Subcutaneous abdominal adipose tissue (tissue), 5 donors: ENCODE data around the gene KRT26.

Experiments
- H3K27ac ChIP-seq: one replicate; pipeline ENCODE4 v1.7.0; 2013; ENCODE audit warnings: low read depth, mild to moderate bottlenecking, inconsistent platforms, low read length, moderate library complexity
- H3K27me3 ChIP-seq, 5 donors: one replicate each; pipeline ENCODE4 v1.7.0; 2013; ENCODE audit warnings: low read length in 5 of 5, inconsistent platforms in 1 of 5; ENCODE audit not compliant: control insufficient read depth in 5 of 5, insufficient read depth in 4 of 5
- H3K36me3 ChIP-seq, 5 donors: one replicate each; pipeline ENCODE4 v1.7.0; 2013; ENCODE audit warnings: low read length in 5 of 5; ENCODE audit not compliant: control insufficient read depth in 5 of 5, insufficient read depth in 5 of 5
- H3K4me1 ChIP-seq, 5 donors: one replicate each; pipeline ENCODE4 v1.7.0; 2013; ENCODE audit warnings: low read length in 5 of 5, mild to moderate bottlenecking in 3 of 5, moderate library complexity in 1 of 5; ENCODE audit not compliant: control insufficient read depth in 5 of 5, insufficient read depth in 5 of 5
- H3K4me3 ChIP-seq, 5 donors: one replicate each; pipeline ENCODE4 v1.7.0; 2013; ENCODE audit warnings: low read length in 5 of 5, low read depth in 1 of 5
- H3K9ac ChIP-seq, 5 donors: one replicate each; pipeline ENCODE4 v1.7.0; 2013; ENCODE audit warnings: low read length in 5 of 5, mild to moderate bottlenecking in 4 of 5, moderate library complexity in 3 of 5
- H3K9me3 ChIP-seq, 5 donors: one replicate each; pipeline ENCODE4 v1.7.0; 2013; ENCODE audit warnings: low read length in 5 of 5; ENCODE audit not compliant: control insufficient read depth in 5 of 5
- donor health status: healthy.
- donor health status: healthy.
- donor health status: healthy.
- donor health status: healthy.
- donor health status: healthy.

KRT26 gene, protein sequence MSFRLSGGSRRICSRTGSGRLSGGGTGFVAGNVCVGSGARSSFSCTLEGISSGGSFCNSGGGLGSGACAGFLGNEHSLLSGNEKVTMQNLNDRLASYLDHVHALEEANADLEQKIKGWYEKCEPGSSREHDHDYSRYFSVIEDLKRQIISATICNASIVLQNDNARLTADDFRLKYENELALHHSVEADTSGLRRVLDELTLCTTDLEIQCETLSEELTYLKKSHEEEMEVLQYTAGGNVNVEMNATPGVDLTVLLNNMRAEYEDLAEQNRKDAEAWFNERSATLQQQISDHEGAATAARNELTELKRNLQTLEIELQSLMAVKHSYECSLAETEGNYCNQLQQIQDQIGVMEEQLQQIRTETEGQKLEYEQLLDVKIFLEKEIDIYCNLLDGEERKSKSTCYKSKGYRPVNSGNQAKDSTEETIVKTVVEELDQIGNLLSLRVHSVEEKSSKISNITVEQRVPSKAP

GRCh38 chr17:40772101-40772500 lies at the start of gene KRT26:
TSS of gene KRT26 (minus strand) at chr17:40772201. CDS start at chr17:40772113, 88 bp downstream.
- Histone ChIP-seq H3K9me3 (no peaks in the 10 kb centered on the region), H3K9ac (no peak within 1 kb of the TSS), H3K36me3 (no peaks in the 10 kb centered on the region), H3K27ac (no peak within 1 kb of the TSS), H3K4me1 (no peaks in the 10 kb centered on the region), H3K27me3 (peaks cover 4 to 19% (median 9%) of the 10 kb centered on the region in 5 donors), H3K4me3 (no peak within 1 kb of the TSS)

GRCh38 chr17:40821536-40821935 lies 49.5 kb upstream of the KRT26 start:
- H3K27ac ChIP-seq = no peak overlapping the region

DNA sequence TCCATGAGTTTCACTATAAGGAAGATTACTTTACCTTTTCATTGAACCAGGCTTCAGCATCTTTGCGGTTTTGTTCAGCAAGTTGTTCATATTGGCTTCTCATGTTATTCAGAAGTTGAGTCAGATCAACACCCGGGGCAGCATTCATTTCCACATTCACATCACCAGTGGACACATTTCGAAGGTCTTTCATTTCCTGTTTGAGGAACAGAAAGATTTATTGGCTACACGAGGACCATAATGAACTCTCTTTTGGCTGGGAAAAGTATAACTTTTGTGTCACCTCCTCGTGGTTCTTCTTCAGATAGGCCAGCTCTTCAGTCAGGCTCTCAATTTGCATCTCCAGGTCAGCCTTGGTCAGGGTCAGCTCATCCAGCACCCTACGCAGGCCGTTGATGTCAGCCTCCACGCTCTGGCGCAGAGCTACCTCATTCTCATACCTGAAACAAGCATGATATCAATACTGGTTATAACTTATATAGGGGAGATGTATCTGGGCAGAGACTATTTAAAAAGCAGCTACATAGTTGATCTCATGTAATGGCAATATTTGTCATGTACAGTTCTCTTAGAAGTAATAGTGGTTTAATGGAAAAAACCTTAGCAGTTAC lies 48.3 kb upstream of the KRT26 start:
- Histone ChIP-seq H3K9me3 (no peaks in the 10 kb centered on the region), H3K9ac (no peak overlapping the region), H3K4me3 (peak overlapping the region in 1 of 5 donors; percentile 75), H3K4me1 (peaks cover 3 to 25% (median 18%) of the 10 kb centered on the region in 5 donors), H3K27me3 (no peaks in the 10 kb centered on the region), H3K36me3 (peaks cover 0 to 16% (median 7%) of the 10 kb centered on the region in 5 donors), H3K27ac (no peak overlapping the region)

More at GRCh38 chr17:40821536-40821935, 49.5 kb upstream of the KRT26 start:
- no peaks in the 10 kb centered on the region for H3K9me3 ChIP-seq
- no peak overlapping the region for H3K9ac ChIP-seq
- peaks cover 3 to 25% (median 18%) of the 10 kb centered on the region in 5 donors for H3K4me1 ChIP-seq
- H3K4me3 ChIP-seq = no peak overlapping the region
- no peaks in the 10 kb centered on the region for H3K27me3 ChIP-seq
- peaks cover 0 to 15% (median 7%) of the 10 kb centered on the region in 5 donors for H3K36me3 ChIP-seq

- H3K27ac ChIP-seq = peak overlapping the region; percentile 91
- H3K36me3 ChIP-seq = peaks cover 0 to 16% (median 7%) of the 10 kb centered on the region in 5 donors
- peak overlapping the region; percentile 25 to 84 (median 76) for H3K9ac ChIP-seq
- H3K27me3 ChIP-seq = no peaks in the 10 kb centered on the region
- no peaks in the 10 kb centered on the region for H3K9me3 ChIP-seq
- H3K4me1 ChIP-seq = peaks cover 3 to 25% (median 18%) of the 10 kb centered on the region in 5 donors
- H3K4me3 ChIP-seq = peak overlapping the region; percentile 58 to 84 (median 75)
These were observed 47.6 kb upstream of the KRT26 start for GRCh38 chr17:40819528-40820125.

- H3K9me3 ChIP-seq = no peaks in the 10 kb centered on the region
- H3K9ac ChIP-seq = peak overlapping the region; percentile 45 to 84 (median 81)
- peaks cover 3 to 25% (median 18%) of the 10 kb centered on the region in 5 donors for H3K4me1 ChIP-seq
- H3K27ac ChIP-seq = peak overlapping the region; percentile 91
- no peaks in the 10 kb centered on the region for H3K27me3 ChIP-seq
- peaks cover 0 to 16% (median 7%) of the 10 kb centered on the region in 5 donors for H3K36me3 ChIP-seq
- peak overlapping the region; percentile 64 to 84 (median 77) for H3K4me3 ChIP-seq
These were observed 46.9 kb upstream of the KRT26 start for GRCh38 chr17:40818733-40819527.

DNA sequence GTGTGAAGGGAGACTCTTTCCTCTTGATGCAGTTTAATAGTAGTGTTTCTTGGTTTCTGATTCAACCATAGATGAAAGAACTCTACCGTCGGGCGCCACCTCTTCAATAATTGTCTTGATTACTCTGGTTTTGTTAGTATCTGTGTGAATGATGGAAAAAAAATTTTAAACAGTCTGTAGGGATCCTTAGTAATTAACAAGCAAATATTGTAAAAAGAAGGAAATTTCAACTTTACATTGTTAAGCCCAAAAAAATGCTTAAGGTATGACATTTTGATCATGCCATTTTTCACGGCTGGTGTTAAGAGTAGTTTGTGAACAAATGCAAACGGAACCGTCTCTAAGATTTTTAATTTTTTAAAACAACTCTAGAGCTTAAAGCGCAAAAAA lies 46.3 kb upstream of the KRT26 start:
- no peaks in the 10 kb centered on the region for H3K27me3 ChIP-seq
- H3K4me3 ChIP-seq = peak overlapping the region; percentile 64 to 82 (median 75)
- H3K9ac ChIP-seq = peak overlapping the region in 4 of 5 donors; percentile 45 to 82 (median 73)
- H3K9me3 ChIP-seq = no peaks in the 10 kb centered on the region
- H3K36me3 ChIP-seq = peaks cover 0 to 16% (median 7%) of the 10 kb centered on the region in 5 donors
- peaks cover 3 to 25% (median 18%) of the 10 kb centered on the region in 5 donors for H3K4me1 ChIP-seq
- H3K27ac ChIP-seq = peak overlapping the region; percentile 73

DNA sequence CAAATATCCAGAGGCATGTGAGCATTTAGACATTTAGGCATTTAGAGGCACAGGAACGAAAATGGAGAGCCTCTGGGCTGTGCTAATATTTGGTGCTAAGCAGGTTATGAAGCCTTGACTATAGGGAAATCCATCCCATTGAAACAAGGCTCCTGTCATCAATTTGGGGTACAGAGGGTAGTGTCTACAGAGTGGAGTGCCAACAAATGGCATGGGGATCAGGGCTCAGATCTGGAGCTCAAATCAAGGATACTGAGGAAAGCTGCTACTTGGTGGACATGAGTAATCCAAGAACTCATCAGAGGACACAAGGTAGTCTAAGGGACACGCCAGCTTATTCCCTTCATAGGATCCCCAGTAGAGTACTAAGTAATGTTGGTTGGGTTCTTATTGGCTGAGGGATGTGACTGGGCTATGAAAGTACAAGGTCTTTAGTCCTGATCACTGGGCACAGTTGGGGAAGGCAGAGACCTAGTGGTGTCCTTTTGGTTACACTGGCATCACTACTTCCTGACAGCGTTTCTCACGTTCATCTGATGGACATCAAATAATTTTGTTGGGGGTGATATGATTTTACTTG lies 45.2 kb upstream of the KRT26 start:
- no peaks in the 10 kb centered on the region for H3K9me3 ChIP-seq
- H3K4me3 ChIP-seq = no peak overlapping the region
- H3K4me1 ChIP-seq = peaks cover 3 to 25% (median 18%) of the 10 kb centered on the region in 5 donors
- peaks cover 0 to under 1% (median 0%) of the 10 kb centered on the region in 5 donors for H3K27me3 ChIP-seq
- no peak overlapping the region for H3K9ac ChIP-seq
- H3K36me3 ChIP-seq = peaks cover 0 to 13% (median 7%) of the 10 kb centered on the region in 5 donors
- no peak overlapping the region for H3K27ac ChIP-seq

DNA sequence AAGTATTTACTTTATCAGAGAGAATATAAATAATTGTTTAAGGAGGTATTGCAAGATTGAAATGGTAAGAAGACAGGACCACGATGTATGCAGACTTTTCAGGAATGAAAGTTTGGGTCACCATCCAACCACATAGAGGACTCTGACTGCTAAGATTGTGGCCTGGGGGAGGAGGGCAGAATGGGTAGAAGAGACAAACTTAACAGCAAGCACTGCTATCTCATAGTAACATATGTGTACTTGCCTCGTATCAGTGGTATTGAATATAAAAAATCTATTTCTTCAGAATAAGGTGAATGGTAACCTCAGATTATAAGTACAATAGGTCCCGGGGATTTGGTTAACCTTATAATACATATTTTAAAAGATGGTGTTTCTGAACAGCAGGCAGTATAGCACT lies 44.6 kb upstream of the KRT26 start:
- H3K4me3 ChIP-seq = no peak overlapping the region
- H3K4me1 ChIP-seq = peaks cover 3 to 25% (median 18%) of the 10 kb centered on the region in 5 donors
- H3K9me3 ChIP-seq = no peaks in the 10 kb centered on the region
- peaks cover 0 to 3% (median 0%) of the 10 kb centered on the region in 5 donors for H3K27me3 ChIP-seq
- H3K27ac ChIP-seq = no peak overlapping the region
- H3K36me3 ChIP-seq = peaks cover 0 to 11% (median 7%) of the 10 kb centered on the region in 5 donors
- H3K9ac ChIP-seq = no peak overlapping the region

DNA sequence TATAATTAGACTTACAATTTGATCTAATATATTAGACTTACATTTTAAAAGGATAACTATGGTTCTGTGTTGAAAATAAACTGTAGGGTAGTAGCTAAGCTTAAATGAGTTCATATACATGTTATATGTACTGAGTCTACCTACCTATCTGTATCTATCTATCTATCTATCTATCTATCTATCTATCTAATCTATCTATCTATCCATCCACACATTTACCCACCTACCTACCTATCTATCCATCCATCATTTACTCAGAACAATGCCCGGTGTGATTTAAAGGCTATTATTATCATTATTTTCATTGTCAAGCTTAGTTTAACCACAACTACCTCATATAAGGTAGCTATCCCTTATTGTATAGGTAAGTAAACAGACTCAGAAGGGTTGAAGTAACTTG lies 43.4 kb upstream of the KRT26 start:
- Histone ChIP-seq H3K27ac (no peak overlapping the region), H3K4me3 (no peak overlapping the region), H3K36me3 (peaks cover 0 to 11% (median 7%) of the 10 kb centered on the region in 5 donors), H3K4me1 (peaks cover 3 to 21% (median 18%) of the 10 kb centered on the region in 5 donors), H3K9me3 (no peaks in the 10 kb centered on the region), H3K9ac (no peak overlapping the region), H3K27me3 (peaks cover 0 to 6% (median 0%) of the 10 kb centered on the region in 5 donors)
